ENCODE measurements around the gene FYB1.

FYB1 gene

GRCh38 chr5:39164529-39165402, 54.6 kb downstream of the FYB1 start:
- DNase-seq (ENCODE audit: low spot score) = no peak
- Histone ChIP-seq H3K4me3 (no peak overlapping the region), H3K27ac (no peak overlapping the region)
- no peak for TF ChIP-seq CTCF (IDR thresholded peaks at IDR 0.05)

GRCh38 chr5:39164016-39164415, 55.3 kb downstream of the FYB1 start:
- H3K27ac ChIP-seq = no peak overlapping the region
- no peak for TF ChIP-seq CTCF (IDR thresholded peaks at IDR 0.05)
- no peak for DNase-seq (ENCODE audit: low spot score)
- H3K4me3 ChIP-seq = no peak overlapping the region

DNA sequence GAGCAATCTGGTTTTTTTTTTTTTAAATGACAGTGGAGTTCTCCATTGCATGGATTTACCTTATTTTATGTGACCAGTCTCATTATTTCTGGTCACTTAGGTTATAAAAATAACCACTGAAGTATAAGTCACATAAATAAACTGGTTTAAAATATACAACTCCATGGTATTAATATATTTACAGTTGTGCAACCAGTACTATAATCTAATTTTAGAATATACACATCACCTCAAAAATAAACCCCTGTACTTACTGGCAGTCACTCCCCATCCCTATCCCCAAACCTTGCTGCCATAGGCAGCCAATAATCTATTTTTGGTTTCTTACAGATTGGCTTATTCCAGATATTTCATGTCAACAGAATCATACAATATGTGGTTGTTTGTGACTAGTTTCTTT, 57.8 kb downstream of the FYB1 start:
- no peak overlapping the region for H3K27ac ChIP-seq
- TF ChIP-seq CTCF (IDR thresholded peaks at IDR 0.05) = no peak
- H3K4me3 ChIP-seq = no peak overlapping the region
- DNase-seq (ENCODE audit: low spot score) = no peak

GRCh38 chr5:39160576-39161213, 58.7 kb downstream of the FYB1 start:
- no peak for DNase-seq (ENCODE audit: low spot score)
- H3K4me3 ChIP-seq = no peak overlapping the region
- no peak overlapping the region for H3K27ac ChIP-seq
- no peak for TF ChIP-seq CTCF (IDR thresholded peaks at IDR 0.05)

- no peak for TF ChIP-seq CTCF (IDR thresholded peaks at IDR 0.05)
- no peak overlapping the region for H3K4me3 ChIP-seq
- no peak for DNase-seq (ENCODE audit: low spot score)
- no peak overlapping the region for H3K27ac ChIP-seq
These were observed 59.4 kb downstream of the FYB1 start for GRCh38 chr5:39159811-39160490.

DNA sequence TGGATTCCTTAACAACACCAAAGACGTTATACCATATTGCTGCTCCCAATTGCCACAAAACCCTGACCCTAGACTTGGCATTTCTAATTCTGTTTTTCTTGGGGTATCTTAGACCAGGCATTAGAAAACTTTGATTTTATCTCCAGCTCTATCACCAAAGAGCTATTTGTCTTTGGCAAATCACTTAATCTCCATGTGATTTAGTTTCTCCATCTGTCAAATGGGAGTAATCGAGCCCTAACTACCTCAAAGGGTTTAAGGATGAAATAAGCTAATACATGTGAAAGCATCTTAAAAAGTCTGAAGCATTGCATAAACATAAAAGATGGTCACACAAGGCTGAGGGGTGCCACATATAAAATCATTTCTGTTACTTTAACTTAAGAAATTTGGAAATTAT, 60.6 kb downstream of the FYB1 start:
- no peak for DNase-seq (ENCODE audit: low spot score)
- Histone ChIP-seq H3K27ac (no peak overlapping the region), H3K4me3 (no peak overlapping the region)
- no peak for TF ChIP-seq CTCF (IDR thresholded peaks at IDR 0.05)

All from coronary artery (tissue), 2 donors.